ENCODE results near the gene TRIM13.

- TF ChIP-seq CTCF (IDR thresholded peaks at IDR 0.05) (no peak), POLR2A (IDR thresholded peaks at IDR 0.05) (no peak)
Observed at GRCh38 chr13:49977992-49978391, 18.9 kb upstream of the TRIM13 start.
